Neural cell (in vitro differentiated cells): ENCODE measurements around the gene MSX2. TPM values are rescaled to one million over a fixed set of nuclear protein-coding genes. Genes with fewer than 3 reads are reported as not detected.

ENCODE experiments used
- H2AFZ ChIP-seq: fragments of 200-600, 300-800 bp; sonication (generic), shearing (Covaris generic); 2 replicates; pipeline ENCODE4 v1.6.0; 2014; ENCODE audit warnings: low read depth, mild to moderate bottlenecking, antibody characterized with exemption, low read length, moderate library complexity
- H3F3A ChIP-seq: fragments of 200-600 bp; shearing (Covaris generic); 2 replicates; pipeline ENCODE4 v1.6.1; 2016; ENCODE audit warnings: mild to moderate bottlenecking, moderate library complexity, mixed read lengths, antibody characterized with exemption, low read length; ENCODE audit not compliant: insufficient read depth, poor library complexity, severe bottlenecking
- H3K27ac ChIP-seq: fragments of 200-600, 300-800 bp; sonication (generic), shearing (Covaris generic); 2 replicates; pipeline ENCODE4 v1.5.1; 2014; ENCODE audit warnings: mild to moderate bottlenecking, low read length, moderate library complexity
- H3K27me3 ChIP-seq: fragments of 300-800, 200-600 bp; sonication (generic), shearing (Covaris generic); 2 replicates; pipeline ENCODE4 v1.6.0; 2014; ENCODE audit warnings: mild to moderate bottlenecking, low read depth, low read length, moderate library complexity; ENCODE audit not compliant: insufficient read depth
- H3K36me3 ChIP-seq: fragments of 300-800, 200-600 bp; sonication (generic), shearing (Covaris generic); 2 replicates; pipeline ENCODE4 v1.5.1; 2014; ENCODE audit warnings: mild to moderate bottlenecking, antibody characterized with exemption, low read length, moderate library complexity; ENCODE audit not compliant: insufficient read depth
- H3K4me2 ChIP-seq: fragments of 300-800, 200-600 bp; sonication (generic), shearing (Covaris generic); 2 replicates; pipeline ENCODE4 v1.6.0; 2014; ENCODE audit warnings: mild to moderate bottlenecking, low read length
- H3K4me3 ChIP-seq: fragments of 300-800, 200-600 bp; sonication (generic), shearing (Covaris generic); 2 replicates; pipeline ENCODE4 v1.5.1; 2014; ENCODE audit warnings: mild to moderate bottlenecking, low read length, moderate library complexity
- H3K79me2 ChIP-seq: fragments of 200-600 bp; shearing (Covaris generic); replicated peaks from 2 replicates; pipeline ENCODE4 v1.6.0; 2014; ENCODE audit warnings: mild to moderate bottlenecking, low read length, moderate library complexity; ENCODE audit not compliant: insufficient read depth
- H3K9ac ChIP-seq: fragments of 300-800, 200-600 bp; sonication (generic), shearing (Covaris generic); 2 replicates; pipeline ENCODE4 v1.6.1; 2016; ENCODE audit warnings: mild to moderate bottlenecking, low read length, mixed read lengths
- H3K9me2 ChIP-seq: fragments of 200-600 bp; shearing (Covaris generic); 2 replicates; pipeline ENCODE4 v1.6.1; 2016; ENCODE audit warnings: mild to moderate bottlenecking, low read length, mixed read lengths; ENCODE audit not compliant: insufficient read depth
- H3K9me3 ChIP-seq: fragments of 200-600, 300-800 bp; sonication (generic), shearing (Covaris generic); 2 replicates; pipeline ENCODE4 v1.6.1; 2016; ENCODE audit warnings: mild to moderate bottlenecking, mixed run types, low read length, moderate library complexity, mixed read lengths
- H4K20me1 ChIP-seq: fragments of 200-600 bp; shearing (Covaris generic); 2 replicates; pipeline ENCODE4 v1.6.1; 2016; ENCODE audit warnings: mild to moderate bottlenecking, mixed run types; ENCODE audit not compliant: insufficient read depth
- CTCF ChIP-seq: fragments of 450-650 bp; IDR thresholded peaks from 2 replicates; pipeline ENCODE4 v1.5.1; 2014; ENCODE audit warnings: antibody characterized with exemption, mild to moderate bottlenecking, moderate library complexity; ENCODE audit not compliant: poor library complexity, severe bottlenecking
- EZH2 ChIP-seq: fragments of 200-600, 300-800 bp; shearing (Covaris generic), sonication (generic); IDR thresholded peaks from 2 replicates; pipeline ENCODE4 v1.6.1; 2014; ENCODE audit warnings: antibody characterized with exemption, low read length, borderline replicate concordance, mild to moderate bottlenecking; ENCODE audit not compliant: insufficient read depth, poor library complexity, severe bottlenecking
- MXI1 ChIP-seq: fragments of 450-650 bp; conservative IDR thresholded peaks from 2 replicates; pipeline ENCODE4 v1.6.1; 2014; ENCODE audit warnings: antibody characterized with exemption, mild to moderate bottlenecking; ENCODE audit not compliant: poor library complexity, severe bottlenecking
- POLR2AphosphoS5 ChIP-seq: IDR thresholded peaks from 2 replicates; pipeline ENCODE4 v1.6.1; 2012
- REST ChIP-seq: IDR thresholded peaks from 2 replicates; pipeline ENCODE4 v1.6.1; 2012; ENCODE audit warnings: borderline replicate concordance
- SMC3 ChIP-seq: fragments of 450-650 bp; conservative IDR thresholded peaks from 2 replicates; pipeline ENCODE4 v1.6.1; 2014; ENCODE audit warnings: antibody characterized with exemption, mild to moderate bottlenecking, moderate library complexity; ENCODE audit not compliant: poor library complexity
- TAF1 ChIP-seq: IDR thresholded peaks from 2 replicates; pipeline ENCODE4 v1.6.1; 2012; ENCODE audit warnings: low read depth
- polyA plus RNA-seq: library from polyadenylated mRNA; depleted of rRNA; stranded (reverse); fragments of >200 nt; gene quantifications from 2 replicates; pipeline ENCODE4 v1.2.3, GENCODE V29; 2014

Gene MSX2
- polyA plus RNA-seq, 1 donor from 2014 or later = not detected

GRCh38 chr5:174721530-174722432 lies 2.6 kb upstream of the MSX2 start:
- no peak overlapping the region for H3K27ac ChIP-seq
- TF ChIP-seq CTCF (no peak), MXI1 (no peak), EZH2 (no peak)
- no peak overlapping the region for H2AFZ ChIP-seq
- peak overlapping the region; percentile 49 for H3K4me3 ChIP-seq
- no peaks in the 10 kb centered on the region for H3K36me3 ChIP-seq
- no peaks in the 10 kb centered on the region for H3K9me3 ChIP-seq
- peaks cover 97% of the 10 kb centered on the region for H3K27me3 ChIP-seq
- H3F3A ChIP-seq = no peaks in the 10 kb centered on the region
- H3K9ac ChIP-seq = no peak overlapping the region
- H3K9me2 ChIP-seq = no peaks in the 10 kb centered on the region
- H3K79me2 ChIP-seq = no peaks in the 10 kb centered on the region
- no peaks in the 10 kb centered on the region for H4K20me1 ChIP-seq
- no peak overlapping the region for H3K4me2 ChIP-seq

GRCh38 chr5:174722500-174722899 lies 1.9 kb upstream of the MSX2 start:
- Histone ChIP-seq H3K9ac (no peak overlapping the region), H3K36me3 (no peaks in the 10 kb centered on the region), H3F3A (no peaks in the 10 kb centered on the region), H4K20me1 (no peaks in the 10 kb centered on the region), H3K9me3 (no peaks in the 10 kb centered on the region), H3K4me3 (no peak overlapping the region), H3K27me3 (peaks cover 99% of the 10 kb centered on the region), H3K79me2 (no peaks in the 10 kb centered on the region), H3K27ac (no peak overlapping the region), H2AFZ (no peak overlapping the region), H3K9me2 (no peaks in the 10 kb centered on the region), H3K4me2 (no peak overlapping the region)
- TF ChIP-seq POLR2AphosphoS5 (no peak), REST (no peak), SMC3 (no peak), TAF1 (no peak)
